ENCODE measurements around the gene FAM163A.

FAM163A gene

DNA sequence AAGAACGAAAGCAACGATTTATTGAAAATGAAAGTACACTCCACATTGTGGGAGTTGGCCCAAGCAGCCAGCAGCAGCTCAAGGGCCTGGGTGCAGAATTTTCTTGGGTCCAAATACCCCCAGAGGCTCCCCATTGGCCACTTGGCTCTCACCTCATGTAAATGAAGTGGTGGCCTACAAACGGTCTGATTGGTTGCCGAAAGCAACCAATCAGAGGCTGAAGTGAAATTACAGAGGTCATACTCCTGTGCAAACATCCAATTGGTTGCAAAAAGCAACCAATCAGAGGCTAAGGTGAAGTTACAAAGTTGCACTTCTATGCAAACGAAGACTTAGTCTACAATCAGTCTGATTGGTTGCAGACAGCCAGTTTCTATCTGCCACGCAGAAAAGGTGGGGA lies 31.9 kb downstream of the FAM163A start:
- Histone ChIP-seq H3K9me3 (ENCODE audit: insufficient read depth, low read length, severe bottlenecking) (no peaks in the 10 kb centered on the region), H2AFZ (ENCODE audit: low read depth, low read length) (no peak overlapping the region; the same call in 1 of the 2 replicates), H3K4me3 (ENCODE audit: low read depth in 1 of 2, low read length in 2 of 2) (no peak overlapping the region), H3K9ac (ENCODE audit: low read depth, low read length) (no peak overlapping the region), H3K4me2 (ENCODE audit: insufficient read depth, low read length) (peak overlapping the region; percentile 20; the same call in 1 of the 2 replicates), H4K20me1 (ENCODE audit: insufficient read depth, low read length) (no peaks in the 10 kb centered on the region), H3K79me2 (ENCODE audit: insufficient read depth, low read length) (no peaks in the 10 kb centered on the region), H3K4me1 (ENCODE audit: insufficient read depth, low read length) (no peaks in the 10 kb centered on the region), H3K27me3 (ENCODE audit: insufficient read depth, low read length, poor library complexity) (no peaks in the 10 kb centered on the region), H3K27ac (ENCODE audit: low read length) (no peak overlapping the region), H3K36me3 (ENCODE audit: insufficient read depth, low read length) (no peaks in the 10 kb centered on the region)
- no peak for ATAC-seq (ENCODE audit: insufficient read depth, low read depth)
- TF ChIP-seq, protein P1, sequence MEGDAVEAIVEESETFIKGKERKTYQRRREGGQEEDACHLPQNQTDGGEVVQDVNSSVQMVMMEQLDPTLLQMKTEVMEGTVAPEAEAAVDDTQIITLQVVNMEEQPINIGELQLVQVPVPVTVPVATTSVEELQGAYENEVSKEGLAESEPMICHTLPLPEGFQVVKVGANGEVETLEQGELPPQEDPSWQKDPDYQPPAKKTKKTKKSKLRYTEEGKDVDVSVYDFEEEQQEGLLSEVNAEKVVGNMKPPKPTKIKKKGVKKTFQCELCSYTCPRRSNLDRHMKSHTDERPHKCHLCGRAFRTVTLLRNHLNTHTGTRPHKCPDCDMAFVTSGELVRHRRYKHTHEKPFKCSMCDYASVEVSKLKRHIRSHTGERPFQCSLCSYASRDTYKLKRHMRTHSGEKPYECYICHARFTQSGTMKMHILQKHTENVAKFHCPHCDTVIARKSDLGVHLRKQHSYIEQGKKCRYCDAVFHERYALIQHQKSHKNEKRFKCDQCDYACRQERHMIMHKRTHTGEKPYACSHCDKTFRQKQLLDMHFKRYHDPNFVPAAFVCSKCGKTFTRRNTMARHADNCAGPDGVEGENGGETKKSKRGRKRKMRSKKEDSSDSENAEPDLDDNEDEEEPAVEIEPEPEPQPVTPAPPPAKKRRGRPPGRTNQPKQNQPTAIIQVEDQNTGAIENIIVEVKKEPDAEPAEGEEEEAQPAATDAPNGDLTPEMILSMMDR (IDR thresholded peaks at IDR 0.05; ENCODE audit: borderline replicate concordance, extremely low read depth, low read length, poor library complexity, severe bottlenecking): no peak
- no peak for TF ChIP-seq EZH2 (IDR thresholded peaks at IDR 0.05; ENCODE audit: borderline replicate concordance, low read depth, low read length, severe bottlenecking)
- no peak for DNase-seq

DNA sequence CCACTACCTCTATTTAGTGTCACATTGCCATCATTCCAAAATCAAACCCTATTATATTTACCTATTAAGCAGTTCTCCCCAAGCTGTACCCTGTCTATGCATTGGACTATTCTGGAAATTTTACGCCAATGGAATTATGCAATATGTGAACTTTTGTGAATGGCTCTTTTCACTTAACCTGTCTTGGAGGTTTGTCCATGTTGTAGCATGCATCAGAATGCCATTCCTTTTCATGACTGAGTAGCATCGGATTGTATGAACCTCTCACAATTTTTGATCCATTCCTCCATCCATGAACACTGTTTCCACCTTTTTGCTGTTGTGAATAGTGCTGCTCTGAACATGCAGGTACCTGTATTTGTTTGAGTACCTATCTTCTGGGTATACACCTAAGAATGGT lies 33.7 kb downstream of the FAM163A start:
- Histone ChIP-seq H3K4me1 (ENCODE audit: insufficient read depth, low read length) (no peaks in the 10 kb centered on the region), H2AFZ (ENCODE audit: low read depth, low read length) (no peak overlapping the region)
- no peak for ATAC-seq (ENCODE audit: insufficient read depth, low read depth)

GRCh38 chr1:179777731-179778130 lies 34.6 kb downstream of the FAM163A start:
- Histone ChIP-seq H3K9me3 (ENCODE audit: insufficient read depth, low read length, severe bottlenecking) (no peaks in the 10 kb centered on the region), H3K79me2 (ENCODE audit: insufficient read depth, low read length) (no peaks in the 10 kb centered on the region), H4K20me1 (ENCODE audit: insufficient read depth, low read length) (no peaks in the 10 kb centered on the region), H3K27me3 (ENCODE audit: insufficient read depth, low read length, poor library complexity) (peaks cover 9% of the 10 kb centered on the region), H3K9ac (ENCODE audit: low read depth, low read length) (no peak overlapping the region), H2AFZ (ENCODE audit: low read depth, low read length) (no peak overlapping the region), H3K4me1 (ENCODE audit: insufficient read depth, low read length) (no peaks in the 10 kb centered on the region), H3K4me3 (ENCODE audit: low read depth in 1 of 2, low read length in 2 of 2) (no peak overlapping the region), H3K27ac (ENCODE audit: low read length) (no peak overlapping the region), H3K36me3 (ENCODE audit: insufficient read depth, low read length) (no peaks in the 10 kb centered on the region), H3K4me2 (ENCODE audit: insufficient read depth, low read length) (no peak overlapping the region)
- TF ChIP-seq EZH2 (IDR thresholded peaks at IDR 0.05; ENCODE audit: borderline replicate concordance, low read depth, low read length, severe bottlenecking): no peak
- TF ChIP-seq, protein P1 (IDR thresholded peaks at IDR 0.05; ENCODE audit: borderline replicate concordance, extremely low read depth, low read length, poor library complexity, severe bottlenecking): no peak
- ATAC-seq (ENCODE audit: insufficient read depth, low read depth) (no peak), DNase-seq (no peak)

More for the DNA sequence above, 33.7 kb downstream of the FAM163A start:
- Histone ChIP-seq H4K20me1 (ENCODE audit: insufficient read depth, low read length) (no peaks in the 10 kb centered on the region), H3K36me3 (ENCODE audit: insufficient read depth, low read length) (no peaks in the 10 kb centered on the region), H3K4me3 (ENCODE audit: low read depth in 1 of 2, low read length in 2 of 2) (no peak overlapping the region), H3K27ac (ENCODE audit: low read length) (no peak overlapping the region), H3K27me3 (ENCODE audit: insufficient read depth, low read length, poor library complexity) (peaks cover 4% of the 10 kb centered on the region), H3K79me2 (ENCODE audit: insufficient read depth, low read length) (no peaks in the 10 kb centered on the region), H3K9ac (ENCODE audit: low read depth, low read length) (no peak overlapping the region), H3K4me2 (ENCODE audit: insufficient read depth, low read length) (no peak overlapping the region), H3K9me3 (ENCODE audit: insufficient read depth, low read length, severe bottlenecking) (no peaks in the 10 kb centered on the region)
- TF ChIP-seq EZH2 (IDR thresholded peaks at IDR 0.05; ENCODE audit: borderline replicate concordance, low read depth, low read length, severe bottlenecking): no peak
- TF ChIP-seq, protein P1 (IDR thresholded peaks at IDR 0.05; ENCODE audit: borderline replicate concordance, extremely low read depth, low read length, poor library complexity, severe bottlenecking): no peak
- no peak for DNase-seq

All from DND-41 (cell line).